Measurements from ENCODE around the gene PSMD5.

DNA sequence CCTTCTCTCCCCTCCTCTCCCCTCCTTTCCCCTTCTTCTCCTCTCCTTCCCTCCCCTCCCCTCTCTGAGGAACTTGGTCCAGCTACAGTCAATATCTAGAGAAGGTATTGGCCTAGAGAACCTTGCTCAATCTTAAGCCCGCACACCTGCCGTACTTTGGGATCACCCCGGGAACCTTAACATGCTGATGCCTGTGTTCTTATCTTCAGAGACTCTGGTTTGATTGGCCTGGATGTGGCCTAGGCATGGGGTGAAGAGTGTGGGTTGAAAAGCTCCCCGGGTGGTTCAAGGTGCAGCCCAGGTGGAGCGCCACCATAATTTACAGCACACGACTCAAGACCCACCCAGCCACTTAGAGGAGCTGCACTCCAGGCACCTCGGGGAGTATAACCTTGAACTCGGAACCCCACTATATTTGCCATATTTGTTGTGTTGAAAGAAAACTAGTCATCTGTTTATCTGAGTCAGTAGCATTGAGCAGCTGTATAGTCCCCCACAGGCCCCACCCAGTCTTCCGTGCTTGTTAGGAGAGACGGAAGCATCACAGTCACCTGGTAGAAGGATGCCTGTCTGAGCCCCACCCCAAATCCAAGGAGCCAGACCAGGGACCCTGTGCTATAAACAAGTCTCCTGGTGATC, 48.6 kb upstream of the PSMD5 start:
- TF ChIP-seq, protein P1, sequence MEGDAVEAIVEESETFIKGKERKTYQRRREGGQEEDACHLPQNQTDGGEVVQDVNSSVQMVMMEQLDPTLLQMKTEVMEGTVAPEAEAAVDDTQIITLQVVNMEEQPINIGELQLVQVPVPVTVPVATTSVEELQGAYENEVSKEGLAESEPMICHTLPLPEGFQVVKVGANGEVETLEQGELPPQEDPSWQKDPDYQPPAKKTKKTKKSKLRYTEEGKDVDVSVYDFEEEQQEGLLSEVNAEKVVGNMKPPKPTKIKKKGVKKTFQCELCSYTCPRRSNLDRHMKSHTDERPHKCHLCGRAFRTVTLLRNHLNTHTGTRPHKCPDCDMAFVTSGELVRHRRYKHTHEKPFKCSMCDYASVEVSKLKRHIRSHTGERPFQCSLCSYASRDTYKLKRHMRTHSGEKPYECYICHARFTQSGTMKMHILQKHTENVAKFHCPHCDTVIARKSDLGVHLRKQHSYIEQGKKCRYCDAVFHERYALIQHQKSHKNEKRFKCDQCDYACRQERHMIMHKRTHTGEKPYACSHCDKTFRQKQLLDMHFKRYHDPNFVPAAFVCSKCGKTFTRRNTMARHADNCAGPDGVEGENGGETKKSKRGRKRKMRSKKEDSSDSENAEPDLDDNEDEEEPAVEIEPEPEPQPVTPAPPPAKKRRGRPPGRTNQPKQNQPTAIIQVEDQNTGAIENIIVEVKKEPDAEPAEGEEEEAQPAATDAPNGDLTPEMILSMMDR (conservative IDR thresholded peaks at IDR 0.05 in 1 of 2, IDR thresholded peaks at IDR 0.05 in 1 of 2; ENCODE audit: extremely low read depth in 1 of 2, insufficient read depth in 1 of 2, low read depth in 1 of 2, low read length in 2 of 2), result no peak
- no peak for TF ChIP-seq EZH2 (IDR thresholded peaks at IDR 0.05; ENCODE audit: borderline replicate concordance, low read length)

All from mammary epithelial cell (primary cell).